TTC549 (cell line): ENCODE results near the gene ELL2.
A peak's percentile ranks its signal among the peaks of the same experiment; 100 is the strongest.
"Not testable (repeated sequence)": the region's sequence is repeated elsewhere in the genome, so short reads cannot be mapped to it uniquely, and the experiment has no call there.

Experiments used
- FAIRE-seq: peaks from 2 replicates; lab custom pipeline; 2012; peaks lifted over from hg19 to GRCh38; lab: Jason Lieb, UNC

The ELL2 gene

GRCh38 chr5:95859661-95860060 lies 102.0 kb downstream of the ELL2 start:
- no peak for FAIRE-seq

DNA sequence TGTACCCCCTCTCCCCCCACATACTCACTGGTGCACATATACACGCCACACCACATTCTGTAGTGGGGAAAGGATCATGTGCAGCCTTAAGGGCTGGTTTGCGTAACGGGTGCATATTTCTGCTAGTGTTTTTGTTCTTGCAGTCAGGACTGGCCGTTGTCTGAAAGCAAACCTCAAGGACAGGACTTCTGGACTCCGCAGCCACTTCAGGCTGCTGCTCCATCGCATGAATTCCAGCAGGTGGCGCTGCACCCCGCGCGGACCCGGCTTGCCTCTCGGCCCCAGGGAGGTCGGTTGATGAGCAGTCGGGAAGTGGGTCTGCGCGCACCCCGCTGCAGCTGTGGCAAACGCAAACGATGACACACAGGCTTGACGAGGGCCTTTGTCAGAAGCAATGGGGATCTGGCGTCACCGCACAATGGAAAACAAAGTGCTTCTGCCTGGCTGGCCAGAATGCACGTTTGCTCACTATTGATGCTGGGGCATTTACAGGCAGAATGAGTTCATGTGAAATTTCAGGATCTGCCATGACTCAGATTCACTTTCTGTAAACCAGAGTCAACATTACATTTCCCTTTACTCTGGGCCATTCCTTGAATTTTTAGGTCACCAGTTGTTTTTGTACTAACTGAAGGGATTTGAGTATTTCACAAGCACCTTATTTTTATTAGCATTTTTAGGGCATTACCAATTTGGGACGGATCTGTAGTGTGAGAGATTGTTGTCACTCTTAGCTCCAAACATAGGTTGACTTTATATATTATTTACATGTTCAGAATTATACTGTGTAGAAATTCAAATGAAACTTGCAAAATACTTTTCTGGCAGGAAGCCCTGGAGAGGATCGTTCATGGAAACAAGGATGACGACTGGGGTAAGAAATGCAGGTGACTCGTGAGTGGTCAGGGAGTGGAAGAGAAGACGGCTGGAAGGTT lies 102.7 kb downstream of the ELL2 start:
- FAIRE-seq: no peak

- FAIRE-seq: no peak
Observed at GRCh38 chr5:95858023-95858461, 103.6 kb downstream of the ELL2 start.

GRCh38 chr5:95857185-95857945 lies 104.3 kb downstream of the ELL2 start:
- no peak for FAIRE-seq

GRCh38 chr5:95856501-95856981 lies 105.1 kb downstream of the ELL2 start:
- FAIRE-seq: no peak

DNA sequence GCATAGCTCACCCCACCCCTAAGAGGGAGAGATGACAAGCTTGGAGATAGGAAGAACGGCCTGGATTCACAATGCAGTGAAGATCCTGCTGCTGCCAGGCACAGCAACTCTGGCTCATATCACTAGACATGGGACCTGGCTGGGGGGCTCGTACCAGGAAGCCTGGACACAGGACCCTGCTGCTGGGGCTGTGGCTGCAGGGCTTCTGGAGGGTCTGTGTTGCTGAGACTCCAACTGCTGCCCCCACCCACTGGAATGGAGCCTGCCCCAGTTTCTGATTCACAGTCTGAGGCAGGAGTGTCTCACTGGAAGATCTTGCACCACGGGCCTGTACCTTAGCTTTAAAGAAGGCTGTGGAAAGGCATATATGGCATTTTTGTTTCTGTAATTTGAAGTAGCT lies 108.2 kb downstream of the ELL2 start:
- no peak for FAIRE-seq

DNA sequence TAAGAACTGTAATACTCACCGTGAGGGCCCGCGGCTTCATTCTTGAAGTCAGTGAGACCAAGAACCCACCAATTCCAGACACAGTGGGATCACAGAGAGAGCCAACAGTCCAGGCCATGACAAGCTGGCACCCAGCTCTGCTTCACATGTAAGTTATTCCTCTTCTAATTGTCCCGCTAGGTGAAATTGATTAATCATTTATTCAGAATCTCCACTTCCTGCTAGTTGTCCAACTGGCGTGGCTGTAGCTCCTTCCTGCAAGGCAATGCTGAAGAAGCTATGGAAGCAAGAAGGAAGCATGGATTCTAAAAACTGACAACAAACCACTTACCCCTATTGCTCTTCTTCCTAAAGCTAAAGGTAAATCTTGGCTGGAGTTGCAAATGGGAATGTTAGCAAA lies 109.1 kb downstream of the ELL2 start:
- no peak for FAIRE-seq

DNA sequence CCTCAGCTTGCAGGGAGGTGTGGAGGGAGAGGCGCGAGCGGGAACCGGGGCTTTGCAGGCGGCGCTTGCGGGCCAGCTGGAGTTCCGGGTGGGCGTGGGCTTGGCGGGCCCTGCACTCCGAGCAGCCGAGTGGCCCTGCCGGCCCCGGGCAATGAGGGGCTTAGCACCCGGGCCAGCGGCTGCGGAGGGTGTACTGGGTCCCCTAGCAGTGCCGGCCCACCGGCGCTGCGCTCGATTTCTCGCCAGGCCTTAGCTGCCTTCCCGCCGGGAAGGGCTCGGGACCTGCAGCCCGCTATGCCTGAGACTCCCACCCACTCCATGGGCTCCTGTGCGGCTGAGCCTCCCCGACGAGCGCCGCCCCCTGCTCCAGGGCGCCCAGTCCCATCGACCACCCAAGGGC lies 110.5 kb downstream of the ELL2 start:
- FAIRE-seq: not testable (repeated sequence)

DNA sequence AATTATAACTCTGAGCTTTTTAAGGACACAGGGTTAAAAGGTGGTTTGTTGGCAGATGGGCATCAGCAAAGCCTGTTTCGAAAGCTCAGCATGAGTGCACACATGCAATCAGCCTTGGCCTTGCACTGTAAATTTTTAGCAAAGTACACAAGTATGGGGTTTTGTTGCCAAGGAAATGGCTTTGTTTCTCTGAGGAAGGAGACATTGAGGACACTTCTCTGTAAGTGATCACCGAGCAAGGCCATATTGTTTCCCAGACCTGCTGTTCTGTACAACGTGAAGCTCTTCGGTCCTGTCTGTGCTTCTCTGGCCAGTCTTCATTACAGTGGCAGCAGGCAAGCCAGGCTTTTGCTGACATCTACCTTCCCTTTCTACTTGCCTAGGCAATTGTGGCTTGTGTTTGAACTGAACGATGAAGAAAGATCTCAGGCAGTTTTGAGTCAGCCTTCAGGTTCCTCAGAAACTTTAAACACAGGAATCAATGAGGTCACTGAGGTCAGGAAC lies 111.2 kb downstream of the ELL2 start:
- FAIRE-seq: no peak

GRCh38 chr5:95848701-95849100 lies 113.0 kb downstream of the ELL2 start:
- no peak for FAIRE-seq

- FAIRE-seq: no peak
Observed at GRCh38 chr5:95847261-95847592, 114.4 kb downstream of the ELL2 start.

DNA sequence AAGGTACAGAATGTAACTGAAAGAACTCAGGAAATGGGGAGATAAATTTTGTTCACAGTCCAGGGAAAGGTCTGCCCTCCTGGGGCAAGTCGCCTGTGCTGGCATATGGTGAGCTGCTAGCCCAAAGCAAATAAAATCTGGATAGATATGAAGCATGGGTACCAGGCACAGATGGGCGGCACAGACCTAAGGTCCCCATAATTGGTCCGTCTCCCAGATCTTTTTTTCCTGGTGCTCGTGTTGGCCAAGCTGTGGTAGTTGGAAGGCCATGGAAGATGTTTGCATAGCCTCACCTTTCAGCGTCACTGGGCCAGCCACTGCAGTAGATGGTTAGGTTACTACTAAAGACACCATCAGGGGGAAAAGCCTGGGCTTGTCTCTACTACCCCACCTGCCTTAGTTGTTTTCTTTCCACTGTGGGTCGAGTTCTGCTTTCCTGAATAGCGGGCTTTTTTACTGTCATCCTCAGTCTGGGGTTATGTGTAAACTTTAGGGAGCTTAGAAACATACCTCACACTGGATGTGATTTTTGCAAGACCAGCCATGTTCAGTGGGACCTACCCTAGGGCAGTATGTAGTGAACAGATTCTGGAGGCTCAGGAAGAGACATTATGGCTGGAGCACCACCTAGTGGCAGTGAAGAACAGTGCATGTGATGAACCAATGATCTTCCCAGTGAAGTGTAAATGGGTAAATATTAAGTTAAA lies 114.9 kb downstream of the ELL2 start:
- peak; percentile 17 for FAIRE-seq

DNA sequence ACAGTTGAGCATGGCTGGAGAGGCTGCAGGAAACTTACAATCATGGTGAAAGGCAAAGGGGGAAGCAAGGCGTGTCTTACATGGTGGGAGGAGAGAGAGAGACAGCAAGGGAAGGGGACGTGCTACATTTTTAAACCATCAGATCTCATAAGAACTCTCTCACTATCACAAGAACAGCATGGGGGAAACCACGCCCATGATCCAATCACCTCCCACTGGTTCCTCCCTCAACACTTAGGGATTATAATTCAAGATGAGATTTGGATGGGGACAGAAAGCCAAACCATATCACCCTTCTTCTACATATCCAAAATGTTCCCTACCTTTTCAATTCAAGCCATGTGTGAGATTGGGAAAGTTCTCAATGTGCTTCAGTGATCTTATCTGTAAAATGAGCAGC lies 116.3 kb downstream of the ELL2 start:
- no peak for FAIRE-seq

GRCh38 chr5:95843733-95844223 lies 117.9 kb downstream of the ELL2 start:
- FAIRE-seq: no peak

DNA sequence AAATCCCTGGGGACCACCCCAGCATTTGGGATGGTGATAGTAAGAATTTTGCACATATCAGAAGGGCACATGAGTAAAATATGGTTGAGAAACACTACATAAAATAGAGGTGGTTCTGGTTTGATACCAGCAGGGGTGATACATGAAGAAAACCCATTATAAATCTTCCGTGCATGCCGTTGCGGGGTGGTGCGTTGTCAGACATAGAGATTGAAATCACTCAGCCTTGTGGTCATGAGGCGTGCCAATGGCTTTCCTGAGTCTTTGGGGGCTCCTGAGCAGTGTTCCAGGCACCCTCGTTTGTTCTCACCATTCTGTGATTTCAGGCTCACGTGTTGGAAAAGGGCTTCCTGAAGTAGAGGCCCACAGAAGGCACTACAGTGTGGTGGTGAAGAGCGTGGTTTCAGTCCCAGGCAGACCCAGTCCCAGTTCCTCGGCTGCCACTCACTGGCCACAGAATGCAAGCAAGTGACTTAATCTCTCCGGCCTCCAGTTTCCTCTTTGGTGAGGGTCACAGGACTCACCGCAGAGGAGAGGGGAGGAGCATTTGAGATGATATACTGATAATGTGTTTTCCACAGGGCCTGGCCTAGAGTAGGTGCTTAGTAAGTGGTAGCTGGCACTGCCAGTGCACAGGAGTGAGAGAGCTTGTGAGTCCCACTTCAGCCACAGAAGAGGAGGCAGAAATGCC lies 118.7 kb downstream of the ELL2 start:
- no peak for FAIRE-seq

DNA sequence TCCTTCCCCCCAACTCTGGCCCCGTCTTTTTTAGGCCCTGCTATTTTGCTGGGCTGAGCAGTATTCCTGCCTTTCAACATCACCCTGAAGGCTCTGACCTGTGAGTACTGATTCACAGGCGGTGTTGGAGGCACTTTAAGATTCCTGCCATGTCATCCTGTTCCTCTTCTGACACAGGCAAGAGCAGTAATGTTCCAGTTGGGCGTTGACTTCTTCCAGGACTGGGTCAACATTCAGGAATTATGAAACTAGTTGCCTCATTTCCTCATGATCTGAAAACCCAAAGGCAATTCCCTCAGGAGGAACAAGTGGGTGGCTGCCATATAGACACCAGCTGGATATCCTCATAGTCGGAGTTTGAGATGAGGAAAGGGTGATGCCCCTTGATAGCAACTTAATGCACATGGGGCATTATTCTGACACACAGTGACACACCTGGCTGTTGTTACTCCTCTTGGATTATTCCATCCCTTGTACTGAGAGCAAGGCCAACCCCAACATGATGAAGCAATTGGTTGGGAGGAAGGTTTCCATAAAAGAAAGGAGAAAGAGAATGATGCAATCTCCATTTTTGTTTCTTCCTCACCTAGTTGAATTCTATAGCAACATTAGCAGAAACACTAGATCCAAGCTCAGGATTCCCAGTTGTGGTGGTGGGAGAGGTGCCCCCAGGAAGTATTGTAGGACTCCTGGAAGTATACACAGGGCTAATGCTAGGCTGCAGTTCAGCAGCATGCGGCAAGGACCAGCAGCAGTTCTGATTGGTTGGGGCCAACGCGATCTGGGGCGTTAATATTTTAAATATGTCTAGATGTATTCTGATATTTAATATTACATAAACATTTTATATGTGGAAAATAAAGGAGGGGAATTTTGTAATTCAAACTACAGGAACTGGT lies 119.5 kb downstream of the ELL2 start:
- FAIRE-seq: no peak

DNA sequence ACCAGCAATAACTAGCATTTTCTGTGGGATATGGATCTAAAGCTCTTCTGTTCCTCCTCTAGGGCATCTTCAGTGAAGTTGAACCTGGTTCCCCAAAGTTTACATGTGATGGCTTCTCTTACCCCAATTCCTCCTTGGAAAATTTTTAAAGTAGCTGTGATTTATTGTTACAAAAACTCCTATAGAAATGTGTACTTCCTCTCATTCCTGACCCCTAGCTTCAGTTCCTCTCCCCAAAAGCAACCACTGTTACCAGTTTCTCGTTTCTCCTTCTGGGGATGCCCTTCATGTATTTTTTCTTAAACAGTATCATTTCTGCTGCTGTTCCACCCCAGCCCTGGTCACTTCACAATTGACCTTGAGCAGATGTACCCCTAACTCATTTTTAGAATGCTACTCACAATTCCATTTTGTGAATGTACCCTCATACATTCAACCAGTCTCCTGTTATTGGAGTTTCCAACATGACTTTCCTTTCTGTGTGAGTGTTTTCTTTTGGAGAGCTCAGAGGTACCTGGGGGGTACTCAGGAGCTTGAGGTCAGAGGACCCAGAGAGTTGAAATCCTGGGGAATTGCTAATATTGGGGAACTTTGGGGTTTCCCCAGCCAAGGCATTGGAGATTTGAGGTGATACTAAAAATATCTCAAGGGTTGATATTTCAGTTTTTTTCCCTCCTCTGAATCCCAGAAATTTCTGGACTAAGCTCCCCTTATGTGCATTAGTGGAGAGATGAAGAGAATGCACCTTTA lies 120.5 kb downstream of the ELL2 start:
- FAIRE-seq: no peak

DNA sequence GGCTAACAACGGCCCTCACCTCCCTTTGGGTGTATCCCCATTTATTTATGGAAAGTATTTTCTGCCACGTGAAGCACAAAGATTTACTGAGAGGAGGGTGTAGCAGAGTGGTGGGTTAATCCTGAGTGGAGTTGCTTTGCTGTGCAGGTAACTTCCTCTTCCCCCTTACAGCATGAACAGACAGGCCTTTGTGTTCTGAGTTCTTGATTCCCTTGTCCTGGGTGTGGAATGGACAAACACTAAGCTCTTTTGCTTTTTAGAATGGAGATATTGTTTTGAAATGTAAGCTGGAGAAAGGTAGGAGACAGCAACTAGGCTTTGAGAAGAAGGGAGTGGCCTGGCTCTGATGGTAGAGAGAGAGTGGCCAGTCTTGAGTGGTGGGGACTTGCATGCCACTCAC lies 122.0 kb downstream of the ELL2 start:
- no peak for FAIRE-seq

DNA sequence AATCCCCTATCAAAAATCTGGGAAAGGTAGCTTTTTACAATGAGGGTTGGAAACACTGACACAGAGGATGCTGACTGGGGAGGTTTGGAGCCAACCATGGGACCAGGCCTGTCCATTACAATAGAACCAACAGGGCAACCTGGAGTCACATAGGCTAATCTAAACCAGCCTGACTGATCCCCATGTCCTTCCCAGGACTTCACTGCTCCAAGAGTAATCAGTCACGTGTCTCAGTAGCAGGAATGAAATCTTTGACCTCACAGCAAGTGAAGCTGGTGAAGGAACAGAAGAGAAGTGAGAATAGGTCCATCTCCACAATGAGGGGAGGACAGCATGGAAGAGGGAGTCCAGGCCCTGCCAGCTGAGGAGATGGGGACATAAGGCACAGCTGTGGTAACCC lies 123.1 kb downstream of the ELL2 start:
- no peak for FAIRE-seq

DNA sequence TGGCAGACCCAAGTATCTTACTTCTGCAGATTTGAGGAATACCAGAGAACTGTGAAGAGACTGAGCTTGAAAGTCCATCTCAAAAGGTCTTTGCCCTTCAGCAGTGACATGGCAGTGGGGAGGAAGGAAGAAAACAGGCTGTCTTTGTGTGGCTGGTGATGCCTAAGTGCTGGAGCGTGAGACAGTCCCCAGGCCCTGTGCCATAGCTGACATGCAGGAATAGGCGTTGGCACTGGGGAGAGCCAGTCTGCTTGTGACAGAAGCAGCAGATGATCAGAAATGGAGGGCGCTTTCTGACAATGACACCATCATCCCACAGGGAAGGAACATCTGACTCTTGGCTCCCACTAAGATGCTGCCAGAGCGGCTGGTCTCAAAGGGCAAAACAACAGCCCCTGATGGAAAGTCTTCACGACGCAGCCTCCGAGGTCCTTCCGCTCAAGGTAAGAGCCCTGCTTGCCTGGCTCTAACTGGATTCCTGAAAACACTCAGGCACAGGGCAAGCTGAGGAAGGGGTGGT lies 123.6 kb downstream of the ELL2 start:
- FAIRE-seq: no peak
